Measurements from ENCODE around the gene UQCR11.
A peak's percentile ranks its signal among the peaks of the same experiment; 100 is the strongest.

The UQCR11 gene

DNA sequence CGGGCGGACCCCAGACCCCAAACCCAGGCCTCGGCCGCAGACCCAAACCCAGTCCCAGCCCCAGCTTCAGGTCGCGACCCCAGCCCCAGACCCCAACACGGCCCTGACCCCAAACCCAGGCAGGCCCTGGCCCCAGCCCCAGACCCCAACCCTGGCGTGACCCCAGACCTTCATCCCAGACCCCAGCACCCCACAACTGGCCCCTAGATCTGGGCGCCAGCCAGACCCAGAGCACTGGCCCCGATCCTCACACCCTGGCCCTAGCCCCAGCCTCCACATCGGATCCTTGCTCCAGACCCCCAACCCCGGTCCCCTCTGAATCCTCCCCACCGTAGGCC is 20.1 kb downstream of the UQCR11 start:
- DNase-seq: no peak

DNA sequence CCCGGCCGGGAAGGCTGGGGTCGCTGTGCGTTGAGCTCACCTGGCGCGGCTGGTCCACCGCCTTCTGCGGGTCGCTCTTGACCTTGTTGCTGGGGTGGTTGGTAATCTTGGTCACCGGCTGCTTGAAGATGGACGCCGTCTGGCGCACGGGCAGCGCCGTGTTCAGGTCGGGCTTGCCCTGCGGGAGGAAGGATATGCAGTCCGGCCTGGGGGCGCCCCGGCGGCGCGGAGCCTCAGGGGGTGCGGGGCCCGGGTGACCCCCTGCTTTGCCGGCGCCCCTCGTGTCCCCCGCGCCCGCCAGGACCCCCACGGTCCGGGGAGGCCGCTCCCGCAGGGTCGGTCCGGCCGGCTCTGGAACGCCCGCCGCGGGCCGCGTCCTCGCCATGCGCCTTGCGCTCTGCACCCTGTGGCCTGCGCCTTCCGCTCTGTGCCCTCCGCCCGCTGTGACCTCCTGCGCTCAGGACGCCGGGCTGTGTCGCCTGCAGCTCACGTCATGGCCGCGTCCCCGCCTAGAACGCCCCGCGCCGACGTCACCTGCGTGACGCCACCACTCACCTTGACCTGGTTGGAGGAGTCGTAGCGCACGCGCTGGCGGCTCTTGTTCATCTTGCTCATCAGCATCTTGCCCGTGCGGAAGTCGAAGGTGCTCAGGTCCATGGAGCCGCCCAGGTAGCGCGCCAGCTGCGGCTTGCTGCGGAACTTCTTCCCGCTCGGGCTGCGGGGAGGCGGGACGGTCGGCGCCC is 20.6 kb downstream of the UQCR11 start:
- DNase-seq: no peak

GRCh38 chr19:1582201-1582600 is 23.1 kb downstream of the UQCR11 start:
- DNase-seq: no peak

DNA sequence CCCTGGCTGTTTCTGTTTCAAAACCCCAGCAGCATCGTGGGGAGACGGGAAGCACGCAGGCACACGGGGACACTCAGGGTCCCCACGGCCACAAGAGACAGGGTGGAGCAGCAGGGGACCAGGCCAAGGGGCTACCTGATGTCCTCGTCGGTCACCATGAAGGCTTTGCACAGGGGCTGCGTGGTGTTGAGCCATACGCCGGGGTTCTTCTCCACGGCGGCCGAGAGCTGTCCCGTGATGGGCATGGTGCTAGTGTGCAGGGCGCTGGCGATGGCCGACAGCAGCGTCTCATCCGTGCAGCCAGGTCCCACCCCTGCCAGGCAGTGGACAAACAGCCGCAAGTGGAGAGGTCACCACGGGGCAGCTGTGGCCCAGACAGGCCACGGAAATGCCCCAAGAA is 24.3 kb downstream of the UQCR11 start:
- no peak for DNase-seq

DNA sequence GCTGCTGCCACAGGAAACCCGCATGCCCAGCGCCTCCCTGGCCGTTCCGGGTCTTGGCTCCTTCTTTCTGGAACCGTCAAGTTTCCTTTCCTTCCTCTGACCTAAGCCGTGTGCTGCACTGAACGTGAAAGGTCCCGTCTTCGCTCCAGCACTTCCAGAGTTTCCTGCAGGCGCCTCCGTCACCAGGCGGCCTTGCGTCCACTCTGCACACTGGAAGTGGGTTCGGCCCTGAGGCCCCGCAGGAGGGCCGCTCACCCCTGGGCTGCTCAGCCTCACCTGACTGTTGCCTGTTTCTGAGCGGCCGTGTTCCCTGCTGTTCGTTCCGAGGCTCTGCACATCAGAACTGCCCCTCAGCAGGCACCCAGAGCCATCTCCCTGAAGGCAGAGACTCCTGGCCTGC is 24.9 kb downstream of the UQCR11 start:
- no peak for DNase-seq

DNA sequence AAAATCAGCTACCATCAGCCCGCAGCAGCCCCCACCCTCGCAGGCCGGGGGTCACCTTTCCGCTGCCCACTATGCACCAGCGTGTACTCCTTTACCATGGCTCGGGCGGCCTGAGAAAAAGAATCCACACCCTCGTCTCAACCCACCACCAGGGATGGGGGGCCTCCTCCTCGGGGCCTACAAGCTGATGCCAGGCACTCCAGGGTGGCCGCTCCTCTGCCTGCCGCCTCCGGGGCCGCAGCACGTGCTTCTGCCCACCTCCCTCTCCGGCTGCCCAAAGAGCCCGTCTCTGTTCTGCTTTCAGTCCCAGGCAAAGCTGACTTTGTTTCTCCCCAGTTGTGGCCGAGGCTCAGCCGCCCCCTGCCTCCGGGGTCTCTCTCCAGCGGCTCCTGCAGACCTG is 26.0 kb downstream of the UQCR11 start:
- DNase-seq: no peak

DNA sequence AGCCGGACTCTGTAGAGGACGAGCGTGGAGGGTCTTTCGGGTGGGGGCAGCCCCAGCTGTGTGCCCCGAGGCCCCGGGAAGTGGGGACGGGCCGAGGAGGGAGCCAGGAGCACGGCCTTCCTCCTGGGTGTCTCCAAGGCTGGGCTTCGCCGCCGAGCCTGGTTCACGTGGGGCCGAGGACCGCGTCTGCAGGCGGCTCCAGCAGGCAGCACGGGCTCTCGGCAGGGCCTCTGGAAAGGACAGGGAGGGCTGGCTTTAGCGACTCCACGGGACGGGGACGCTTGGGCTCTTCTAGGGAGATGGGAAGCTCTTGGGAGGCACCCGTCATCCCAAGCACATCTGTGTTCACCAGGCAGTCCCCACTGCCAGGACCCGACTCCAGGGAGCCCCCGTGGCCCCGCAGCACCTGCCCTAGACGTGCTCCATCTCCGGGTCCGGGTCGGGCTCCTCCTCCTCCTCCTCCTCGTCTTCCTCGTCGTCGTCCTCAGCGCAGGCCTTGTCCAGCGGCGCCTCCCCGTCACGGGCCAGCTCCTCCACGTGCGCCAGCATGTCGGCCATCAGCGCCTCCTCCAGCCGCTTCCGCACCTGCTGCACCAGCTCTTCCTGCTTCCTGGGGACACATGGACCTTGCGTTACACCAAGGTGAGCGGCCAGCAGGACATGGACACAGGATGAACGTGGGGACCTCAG is 27.2 kb downstream of the UQCR11 start:
- DNase-seq: no peak

- no peak for DNase-seq
Observed at GRCh38 chr19:1577090-1577928, 28.0 kb downstream of the UQCR11 start.

DNA sequence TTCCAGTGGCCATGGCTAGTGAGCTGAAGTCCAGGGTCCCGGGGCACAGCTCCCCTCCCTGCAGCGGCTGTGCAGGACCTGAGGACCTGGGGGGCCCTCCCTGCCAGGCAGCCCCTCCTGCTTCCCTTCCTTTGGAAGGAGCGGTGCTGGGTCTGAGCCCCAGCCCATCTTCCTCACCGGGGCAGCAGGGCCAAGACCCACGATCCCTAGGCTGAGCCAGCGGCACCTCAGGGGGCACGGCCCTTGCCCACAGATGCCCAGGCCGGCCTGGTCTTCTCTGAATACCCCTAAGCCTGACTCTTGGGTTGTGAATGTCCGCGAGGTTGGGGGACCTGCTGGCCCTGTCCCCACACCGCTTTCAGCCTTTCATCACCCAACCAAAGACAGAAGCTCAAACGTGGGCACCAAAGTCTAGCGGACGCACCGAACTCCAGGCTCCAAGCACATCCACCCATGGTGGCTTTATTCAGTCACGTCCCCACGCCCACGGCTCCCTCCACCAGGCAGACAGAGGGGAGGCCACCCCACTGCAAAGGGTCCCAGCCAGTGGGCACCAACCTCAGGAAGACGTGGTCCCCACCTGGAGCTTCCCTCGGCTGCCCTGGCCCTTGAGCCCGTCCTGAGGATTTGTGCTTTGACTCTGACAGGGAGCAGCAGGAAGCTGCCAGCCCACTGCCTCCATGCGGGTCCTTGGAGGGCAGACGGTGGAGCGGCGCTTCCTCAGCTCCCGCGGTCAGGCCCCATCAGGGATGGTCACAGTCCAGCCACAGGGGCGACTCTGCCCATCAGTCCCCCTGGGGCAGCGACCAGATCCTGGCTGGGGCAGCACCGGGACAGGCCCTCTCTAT is 28.8 kb downstream of the UQCR11 start:
- DNase-seq: no peak

DNA sequence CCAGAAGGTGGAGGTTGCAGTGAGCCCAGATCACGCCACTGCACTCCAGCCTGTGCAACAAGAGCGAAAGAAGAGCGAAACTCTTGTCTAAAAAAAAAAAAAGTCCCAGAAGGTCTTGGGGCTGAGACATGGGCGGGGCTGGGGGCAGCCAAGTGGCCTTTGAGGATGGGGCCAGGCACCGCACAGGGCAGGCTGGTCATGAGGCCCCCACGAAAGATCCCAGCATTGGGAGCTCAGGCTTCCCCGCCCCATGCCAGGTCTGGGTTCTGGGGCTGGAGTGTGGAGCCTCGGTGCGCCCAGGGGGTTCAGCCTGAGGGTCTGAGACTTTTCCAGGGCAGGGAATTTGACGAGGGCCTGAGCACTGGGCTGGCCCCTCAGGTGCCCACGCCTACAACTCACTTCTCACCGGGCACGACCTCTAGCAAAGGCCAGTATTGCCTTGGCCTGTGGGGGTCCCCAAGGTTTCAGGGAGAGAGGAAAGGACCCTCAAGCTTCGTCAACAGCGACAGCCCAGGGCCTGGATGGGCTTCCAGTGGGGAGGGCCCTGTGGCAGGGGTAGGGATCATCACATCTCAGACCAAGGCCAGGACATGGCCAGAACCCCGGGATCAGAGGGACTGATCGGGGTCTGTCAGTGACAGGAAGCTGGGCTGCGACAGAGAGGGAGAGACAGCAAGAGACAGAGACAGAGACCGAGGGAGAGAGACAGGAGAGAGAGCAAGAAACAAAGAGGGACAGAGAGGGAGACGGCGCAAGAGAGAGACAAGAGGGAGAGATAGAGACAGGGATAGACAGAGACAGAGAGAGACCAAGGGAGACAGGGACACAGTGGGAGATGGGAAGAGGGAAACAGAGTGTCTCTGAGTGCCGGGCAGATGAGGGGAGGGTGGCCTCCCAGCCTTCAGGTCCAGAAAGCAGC is 29.7 kb downstream of the UQCR11 start:
- DNase-seq: no peak

GRCh38 chr19:1574354-1575136 is 30.7 kb downstream of the UQCR11 start:
- no peak for DNase-seq

GRCh38 chr19:1572795-1573194 is 32.5 kb downstream of the UQCR11 start:
- no peak for DNase-seq

GRCh38 chr19:1571358-1571757 is 33.9 kb downstream of the UQCR11 start:
- no peak for DNase-seq

GRCh38 chr19:1570836-1571235 is 34.4 kb downstream of the UQCR11 start:
- DNase-seq: no peak

GRCh38 chr19:1569997-1570396 is 35.3 kb downstream of the UQCR11 start:
- DNase-seq: no peak

GRCh38 chr19:1568320-1569019 is 36.8 kb downstream of the UQCR11 start, which contains the start of gene MEX3D:
MEX3D (minus strand) TSS chr19:1568325; CDS start chr19:1568058, 267 bp downstream.
- DNase-seq: peak; percentile 62 to 80 (median 72)

GRCh38 chr19:1567848-1568227 is 37.4 kb downstream of the UQCR11 start:
- DNase-seq: no peak

DNA sequence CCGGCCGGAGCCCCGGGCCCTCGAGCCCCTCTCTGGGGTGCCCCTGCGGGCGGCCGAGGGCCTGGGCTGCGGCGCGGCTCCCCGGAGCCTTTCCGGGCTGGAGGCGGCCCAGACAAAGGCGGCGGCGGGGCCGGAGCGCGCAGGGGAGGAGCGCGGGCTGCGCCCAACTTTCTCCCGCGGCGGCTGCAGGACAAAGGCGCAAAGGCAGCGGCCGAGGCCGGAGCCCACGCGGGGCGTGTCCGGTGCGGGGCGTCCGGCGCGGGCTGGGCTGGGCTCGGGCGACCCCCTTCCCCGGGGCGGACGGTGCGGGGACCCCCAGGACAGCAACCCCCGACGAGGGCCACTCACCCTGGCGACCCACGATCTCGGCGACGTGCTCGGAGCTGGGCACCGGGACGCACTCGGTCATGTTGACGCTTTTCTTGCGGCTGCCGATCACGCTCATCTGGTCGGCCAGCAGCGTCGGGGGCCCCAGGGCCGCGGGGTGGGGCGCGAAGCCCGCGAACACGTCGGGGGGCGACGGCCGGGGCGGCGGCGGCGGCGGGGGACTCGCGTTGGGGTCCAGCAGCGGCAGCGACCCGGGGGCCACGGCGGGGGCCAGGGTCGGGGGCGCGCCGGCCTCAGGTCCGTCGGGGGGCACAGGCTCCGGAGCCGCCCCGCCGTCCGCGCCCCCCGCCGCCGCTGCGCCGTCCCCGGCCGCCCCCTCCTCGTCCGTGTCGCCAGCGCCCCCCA is 38.0 kb downstream of the UQCR11 start:
- DNase-seq: no peak

DNA sequence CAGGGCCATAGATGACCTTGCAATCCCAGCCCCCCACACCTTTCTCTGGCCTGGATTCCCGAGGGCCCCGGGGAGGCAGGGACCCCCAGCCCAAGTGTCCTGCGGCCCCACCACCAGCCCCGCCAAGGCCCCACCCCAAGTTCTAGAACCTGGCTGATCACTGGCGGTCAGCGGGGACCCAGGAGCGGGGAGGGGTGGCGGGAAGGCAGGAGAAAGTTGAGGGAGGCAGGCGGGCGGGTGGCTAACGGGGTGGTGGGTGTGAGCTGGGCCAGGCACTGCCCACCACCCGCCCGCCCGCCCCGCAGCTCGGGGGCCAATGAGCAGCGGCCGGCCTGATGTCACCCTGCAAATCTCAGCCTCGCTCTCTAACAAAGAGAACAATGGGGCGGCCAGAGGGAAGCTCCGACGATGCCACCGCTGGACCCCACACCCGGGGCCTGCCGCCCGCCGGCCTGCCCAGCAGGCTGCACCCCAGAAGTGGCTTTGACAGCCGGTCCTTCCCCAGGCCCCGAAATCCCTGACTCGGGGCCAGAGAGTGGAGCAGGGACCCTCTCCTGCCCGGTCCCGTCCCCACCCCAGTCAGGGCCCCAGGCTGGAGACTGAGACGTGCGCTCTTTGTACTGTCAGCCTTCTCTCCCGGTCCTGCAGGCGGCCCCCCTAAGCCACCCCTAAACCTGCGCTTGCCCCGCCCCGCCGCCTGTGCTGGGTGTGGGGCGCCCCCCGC is 38.7 kb downstream of the UQCR11 start:
- DNase-seq: no peak

Measured in activated CD4-positive, CD25-positive, alpha-beta regulatory T cell (primary cell).